Ovary (tissue), 9 donors: Measurements from ENCODE around the gene CDH23. TPM values are rescaled to one million over a fixed set of nuclear protein-coding genes. Genes with fewer than 3 reads are reported as not detected.

ENCODE experiments used
- DNase-seq, 5 donors: peaks; one replicate each; pipeline ENCODE4 v3.0.0-alpha.2; 2019 to 2020
- H3K27ac ChIP-seq, 2 donors: fragments of 200-600 bp; one replicate each; pipeline versions ENCODE4 v1.5.1 to v1.8.0; 2019 to 2022
- H3K27me3 ChIP-seq: fragments of 200-600 bp; one replicate; pipeline ENCODE4 v1.8.0; 2022
- H3K36me3 ChIP-seq: fragments of 200-600 bp; sonication (generic); one replicate; pipeline ENCODE4 v1.5.1; 2019
- H3K4me1 ChIP-seq: one replicate; pipeline ENCODE4 v1.8.1; 2013; ENCODE audit warnings: mild to moderate bottlenecking, moderate library complexity; ENCODE audit not compliant: insufficient read depth
- H3K4me3 ChIP-seq: fragments of 200-600 bp; sonication (generic); one replicate; pipeline ENCODE4 v1.5.1; 2017
- H3K9me3 ChIP-seq, 2 donors: fragments of 200-600 bp in 1 of 2; sonication (generic) in 1 of 2; one replicate each; pipeline versions ENCODE4 v1.5.1 to v1.8.1; 2013 to 2019; ENCODE audit warnings: mild to moderate bottlenecking in 1 of 2, moderate library complexity in 1 of 2
- EP300 ChIP-seq: sonication (generic); formaldehyde crosslinking; IDR thresholded peaks from one replicate; pipeline ENCODE4 v1.6.1; 2017; ENCODE audit warnings: antibody characterized with exemption
- POLR2A ChIP-seq: fragments of 450-650 bp; IDR thresholded peaks from one replicate; pipeline ENCODE4 v1.6.1; 2017; ENCODE audit warnings: antibody characterized with exemption, mild to moderate bottlenecking, moderate library complexity
- WGBS, 3 donors: extraction: QIAGEN DNeasy Blood & Tissue Kit in 1 of 3; methylation state at CpG; one replicate each; pipeline versions ENCODE4 v1.1.5 to v1.1.7; 2013 to 2017; 5-methylcytosine and 5-hydroxymethylcytosine counted together
- intact Hi-C, 4 donors: fragments of 100-400 bp; cut with DNase I; formaldehyde crosslinking; loops; one replicate each; pipeline versions ENCODE4 v1.11.0 to v1.15.1; 2022 to 2023
- polyA plus RNA-seq, 2 donors: library from polyadenylated mRNA; stranded (reverse); fragments of 200-250 nt in 1 of 2; fragments of 350-450 nt in 1 of 2; fragmentation: Illumina TruSeq in 1 of 2; extraction: RNeasy Lipid Tissue Mini Kit (QIAGEN cat#74804) in 1 of 2; gene quantifications; one replicate each; pipeline ENCODE4 v1.2.3, GENCODE V29; 2013 to 2014
- total RNA-seq, 7 donors: library from RNA; depleted of rRNA in 2 of 7; stranded (reverse); fragments of >200 nt in 2 of 7; fragmentation: NEBNext Ultra II Directional in 3 of 7; extraction: Animal tissue kit (Norgen Biotek cat#: 25700) in 3 of 7; gene quantifications; one replicate each; pipeline versions ENCODE4 v1.1.0 to v1.2.4, GENCODE V29; 2016 to 2023
- TF ChIP-seq, protein P1 (sequence below), 3 donors: fragments of 450-650 bp in 2 of 3; fragments of 200-600 bp in 1 of 3; IDR thresholded peaks; one replicate each; pipeline versions ENCODE4 v1.5.1 to v1.8.0; 2016 to 2022; ENCODE audit warnings: antibody characterized with exemption in 3 of 3, mild to moderate bottlenecking in 1 of 3
- donor health status: DM: no; HTN: no; CAD: no; lungs with moderate emphysema.
- donor health status: DM: no; HTN: no; CAD: no.
- donor health status: Bipolar disorder and iron deficiency.
- donor health status: DM: yes; HTN: yes; CAD: no.
- donor health status: DM: no; HTN: no; CAD: no.
- donor health status: DM: yes; HTN: yes; CAD: no.

Gene CDH23
- total and polyA plus RNA-seq, 9 donors, result 7.5 to 108 (median 39.1) TPM

DNA sequence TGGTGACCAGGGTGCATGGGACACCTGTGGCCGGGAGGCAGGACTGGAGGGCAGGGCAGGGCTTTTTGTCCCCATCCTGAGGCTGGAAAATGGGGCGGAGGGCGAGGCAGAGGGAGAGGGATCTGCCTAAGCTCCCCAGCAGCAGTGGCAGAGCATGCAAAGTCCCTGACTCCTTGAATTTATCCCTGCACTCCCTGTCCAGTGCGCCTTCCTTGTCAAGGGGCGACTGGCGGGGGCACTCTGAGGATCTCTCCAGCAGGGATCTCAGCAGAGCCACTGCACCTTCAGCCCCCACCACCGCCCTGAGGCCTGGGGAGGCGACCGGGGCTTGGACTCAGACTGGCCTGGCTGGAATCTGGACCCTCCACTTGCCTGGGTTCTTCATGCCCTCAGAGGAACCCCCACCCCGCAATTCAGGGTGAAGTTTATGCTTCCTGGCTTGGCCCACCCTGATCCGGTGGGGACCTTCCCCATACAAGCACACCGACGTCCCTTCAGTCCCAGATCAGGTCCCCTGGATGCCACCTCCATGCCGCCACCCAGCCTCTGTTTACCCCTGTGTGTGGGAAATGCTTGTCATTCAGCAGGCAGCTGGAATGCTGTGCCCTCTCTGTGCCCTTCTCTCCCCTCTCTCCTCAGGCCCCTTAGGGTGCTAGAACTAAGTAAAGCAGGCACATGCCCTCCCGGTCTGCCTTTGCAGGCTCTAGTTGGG lies 46.3 kb downstream of the CDH23 start:
- Histone ChIP-seq H3K9me3 (no peaks in the 10 kb centered on the region), H3K27ac (no peak overlapping the region), H3K4me3 (no peak overlapping the region), H3K27me3 (no peaks in the 10 kb centered on the region), H3K36me3 (no peaks in the 10 kb centered on the region), H3K4me1 (no peaks in the 10 kb centered on the region)
- TF ChIP-seq EP300, result no peak
- TF ChIP-seq, protein P1, sequence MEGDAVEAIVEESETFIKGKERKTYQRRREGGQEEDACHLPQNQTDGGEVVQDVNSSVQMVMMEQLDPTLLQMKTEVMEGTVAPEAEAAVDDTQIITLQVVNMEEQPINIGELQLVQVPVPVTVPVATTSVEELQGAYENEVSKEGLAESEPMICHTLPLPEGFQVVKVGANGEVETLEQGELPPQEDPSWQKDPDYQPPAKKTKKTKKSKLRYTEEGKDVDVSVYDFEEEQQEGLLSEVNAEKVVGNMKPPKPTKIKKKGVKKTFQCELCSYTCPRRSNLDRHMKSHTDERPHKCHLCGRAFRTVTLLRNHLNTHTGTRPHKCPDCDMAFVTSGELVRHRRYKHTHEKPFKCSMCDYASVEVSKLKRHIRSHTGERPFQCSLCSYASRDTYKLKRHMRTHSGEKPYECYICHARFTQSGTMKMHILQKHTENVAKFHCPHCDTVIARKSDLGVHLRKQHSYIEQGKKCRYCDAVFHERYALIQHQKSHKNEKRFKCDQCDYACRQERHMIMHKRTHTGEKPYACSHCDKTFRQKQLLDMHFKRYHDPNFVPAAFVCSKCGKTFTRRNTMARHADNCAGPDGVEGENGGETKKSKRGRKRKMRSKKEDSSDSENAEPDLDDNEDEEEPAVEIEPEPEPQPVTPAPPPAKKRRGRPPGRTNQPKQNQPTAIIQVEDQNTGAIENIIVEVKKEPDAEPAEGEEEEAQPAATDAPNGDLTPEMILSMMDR (IDR thresholded peaks at IDR 0.05), result no peak
- TF ChIP-seq POLR2A, result no peak
- intact Hi-C loops, result no loop called here
- DNase-seq, result no peak
- WGBS, 3 donors, result 90 to 95% (median 91%) methylated on average over 15 of the region's 15 CpGs

DNA sequence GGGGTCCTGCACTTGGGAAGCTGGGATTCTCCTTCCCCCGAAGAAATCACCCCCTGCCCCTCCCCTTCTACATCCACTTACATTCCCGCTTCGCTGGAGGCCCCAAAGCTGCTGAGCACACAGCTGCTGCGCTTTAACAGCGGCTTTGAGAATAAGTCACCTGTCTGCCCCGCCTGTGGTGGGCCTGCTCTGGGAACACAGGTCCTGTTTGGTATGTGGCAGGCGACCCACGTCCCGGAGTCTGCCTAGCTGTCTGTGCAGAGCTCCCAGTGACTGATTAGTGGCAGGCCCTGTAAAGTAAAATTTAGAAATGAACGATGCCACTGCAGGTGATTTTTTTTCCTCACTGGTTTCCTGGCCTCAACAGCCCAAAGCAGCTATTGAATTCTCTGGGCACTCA lies 47.0 kb downstream of the CDH23 start:
- Histone ChIP-seq H3K36me3 (no peaks in the 10 kb centered on the region), H3K27me3 (no peaks in the 10 kb centered on the region), H3K4me3 (no peak overlapping the region), H3K4me1 (no peaks in the 10 kb centered on the region), H3K27ac (no peak overlapping the region), H3K9me3 (no peaks in the 10 kb centered on the region)
- intact Hi-C loops, result no loop called here
- TF ChIP-seq, protein P1 (IDR thresholded peaks at IDR 0.05), result no peak
- TF ChIP-seq EP300, result no peak
- TF ChIP-seq POLR2A, result no peak
- DNase-seq, result no peak
- 85 to 90% (median 86%) methylated on average over 10 of the region's 10 CpGs for WGBS, 3 donors

DNA sequence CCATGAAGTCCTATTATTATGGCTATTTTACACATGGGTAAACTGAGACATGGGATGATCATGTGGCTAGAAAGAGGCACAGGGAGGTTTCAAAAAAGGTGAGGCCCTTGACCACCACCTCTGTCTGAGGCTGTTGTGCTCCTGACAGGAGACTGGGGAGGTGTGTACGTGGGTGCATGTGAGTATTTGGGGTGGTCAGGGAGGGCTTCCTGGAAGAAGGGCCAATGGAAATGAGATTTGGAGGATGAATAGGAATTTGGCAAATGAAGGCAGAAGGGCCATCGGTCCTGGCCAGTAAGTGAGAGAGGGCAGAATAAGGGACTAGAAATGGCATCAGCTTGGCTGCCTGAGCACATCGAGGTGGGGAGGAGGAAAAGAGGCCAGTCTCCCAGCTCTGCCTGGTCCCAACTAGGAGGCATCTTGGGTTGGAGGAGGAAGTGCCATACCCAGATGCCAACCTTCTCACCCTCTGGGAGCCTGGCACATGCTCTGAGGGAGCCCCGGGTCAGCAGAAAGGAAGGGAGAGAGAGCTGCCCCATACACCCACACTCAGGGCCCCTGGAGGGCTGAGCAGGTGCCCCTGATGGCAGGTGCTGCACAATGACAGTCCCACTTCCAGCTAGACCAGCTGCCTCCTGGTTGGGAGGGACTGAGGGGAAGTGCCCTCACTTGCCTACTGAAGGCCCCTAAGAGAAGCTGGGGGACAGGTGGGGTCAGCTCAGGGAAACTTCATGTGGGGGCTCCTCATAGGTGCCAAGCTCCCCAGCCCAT lies 47.7 kb downstream of the CDH23 start:
- Histone ChIP-seq H3K27me3 (no peaks in the 10 kb centered on the region), H3K27ac (no peak overlapping the region)

DNA sequence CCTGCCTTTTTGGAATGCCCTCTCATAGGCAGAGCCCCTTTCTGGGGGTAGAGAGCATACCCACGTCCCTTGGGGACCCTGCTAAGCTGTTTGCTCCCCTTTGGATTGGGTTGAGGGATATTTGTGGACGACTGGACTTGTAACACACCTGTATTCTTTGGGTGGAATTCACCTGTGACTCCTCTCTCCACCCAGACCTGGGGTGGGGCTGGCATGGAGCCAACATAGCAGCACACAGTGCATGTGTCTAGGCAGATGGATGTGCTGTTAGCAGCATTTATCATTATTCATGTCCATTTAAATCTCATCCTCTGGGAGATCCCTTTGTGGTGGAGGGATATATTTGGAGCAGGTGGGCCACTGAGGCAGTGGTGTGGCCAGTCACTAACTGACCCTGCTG lies 51.0 kb downstream of the CDH23 start:
- Histone ChIP-seq H3K27me3 (no peaks in the 10 kb centered on the region), H3K4me3 (no peak overlapping the region), H3K4me1 (no peaks in the 10 kb centered on the region), H3K36me3 (no peaks in the 10 kb centered on the region), H3K9me3 (no peaks in the 10 kb centered on the region), H3K27ac (no peak overlapping the region)
- TF ChIP-seq, protein P1 (IDR thresholded peaks at IDR 0.05), result no peak
- TF ChIP-seq EP300, result no peak
- TF ChIP-seq POLR2A, result no peak
- intact Hi-C loops, result no loop called here
- WGBS, 3 donors, result 73 to 94% (median 88%) methylated on average over 2 of the region's 2 CpGs
- DNase-seq, result no peak

More for the DNA sequence above, 47.7 kb downstream of the CDH23 start:
- H3K9me3 ChIP-seq, result no peaks in the 10 kb centered on the region
- no peaks in the 10 kb centered on the region for H3K36me3 ChIP-seq
- intact Hi-C loops, result no loop called here
- H3K4me3 ChIP-seq, result no peak overlapping the region
- TF ChIP-seq POLR2A, result no peak
- no peak for TF ChIP-seq EP300
- TF ChIP-seq, protein P1 (IDR thresholded peaks at IDR 0.05), result no peak
- no peak for DNase-seq
- WGBS, 3 donors, result 84 to 90% (median 88%) methylated on average over 4 of the region's 4 CpGs
- no peaks in the 10 kb centered on the region for H3K4me1 ChIP-seq
